Gastrocnemius medialis (tissue), 4 donors: Measurements from ENCODE around the gene BACE1. TPM values are rescaled to one million over a fixed set of nuclear protein-coding genes. Genes with fewer than 3 reads are reported as not detected.

Source experiments
- ATAC-seq, 2 donors: fragments of 150-250 bp; one replicate each; pipeline ENCODE4 v1.9.1; 2016
- DNase-seq, 2 donors: peaks; one replicate each; pipeline ENCODE4 v3.0.0-alpha.2; 2019
- H3K27ac ChIP-seq, 4 donors: fragments of 200-600 bp; sonication (generic); 1 replicate in 1 of 4; 2 replicates in 3 of 4; pipeline ENCODE4 v1.5.1; 2016 to 2018; ENCODE audit warnings: mild to moderate bottlenecking in 2 of 4, moderate library complexity in 1 of 4
- H3K27me3 ChIP-seq, 3 donors: fragments of 200-600 bp; sonication (generic) in 2 of 3; 1 replicate in 1 of 3; 2 replicates in 2 of 3; pipeline versions ENCODE4 v1.5.1 to v1.6.0; 2016 to 2019; ENCODE audit warnings: mild to moderate bottlenecking in 1 of 3, moderate library complexity in 1 of 3
- H3K36me3 ChIP-seq, 2 donors: fragments of 200-600 bp; sonication (generic) in 1 of 2; one replicate each; pipeline ENCODE4 v1.5.1; 2017 to 2018
- H3K4me1 ChIP-seq, 2 donors: fragments of 200-600 bp; sonication (generic) in 1 of 2; one replicate each; pipeline ENCODE4 v1.5.1; 2016 to 2017; ENCODE audit warnings: mild to moderate bottlenecking in 2 of 2
- H3K4me3 ChIP-seq, 4 donors: fragments of 200-600 bp; sonication (generic) in 3 of 4; 1 replicate in 1 of 4; 2 replicates in 3 of 4; pipeline ENCODE4 v1.5.1; 2016 to 2019; ENCODE audit warnings: mild to moderate bottlenecking in 2 of 4
- H3K9me3 ChIP-seq, 3 donors: fragments of 200-600 bp; sonication (generic) in 2 of 3; 1 replicate in 1 of 3; 2 replicates in 2 of 3; pipeline ENCODE4 v1.5.1; 2016 to 2019
- POLR2A ChIP-seq, 2 donors: fragments of 450-650 bp; IDR thresholded peaks; one replicate each; pipeline ENCODE4 v1.6.1; 2017; ENCODE audit warnings: antibody characterized with exemption in 2 of 2, mild to moderate bottlenecking in 2 of 2, moderate library complexity in 2 of 2
- in situ Hi-C, 4 donors: fragments of 200-750 bp; cut with MboI; loops; one replicate each; pipeline versions ENCODE4 v1.15.0 to v1.8.0; 2017; ENCODE audit warnings: low sequenced_read_pairs in 4 of 4
- intact Hi-C: fragments of 100-400 bp; cut with DNase I; formaldehyde crosslinking; loops from one replicate; pipeline ENCODE4 v1.15.1; 2023; ENCODE audit warnings: low total_unique reads
- total RNA-seq, 4 donors: library from RNA; depleted of rRNA; stranded (reverse); fragments of >200 nt; gene quantifications; one replicate each; pipeline versions ENCODE4 v1.1.0 to v1.2.3, GENCODE V29; 2016
- TF ChIP-seq, protein P1 (sequence below), 5 experiments: fragments of 450-650 bp in 3 of 5; fragments of 200-600 bp in 2 of 5; sonication (generic) in 2 of 5; IDR thresholded peaks in 4 of 5; conservative IDR thresholded peaks in 1 of 5; 1 replicate in 4 of 5; 2 replicates in 1 of 5; pipeline ENCODE4 v1.5.1; 2016 to 2019; ENCODE audit warnings: antibody characterized with exemption in 5 of 5, mild to moderate bottlenecking in 3 of 5, moderate library complexity in 3 of 5

Gene BACE1
- total RNA-seq, 4 donors from 2014 or later, result 3.6 to 18.2 (median 11.1) TPM

DNA sequence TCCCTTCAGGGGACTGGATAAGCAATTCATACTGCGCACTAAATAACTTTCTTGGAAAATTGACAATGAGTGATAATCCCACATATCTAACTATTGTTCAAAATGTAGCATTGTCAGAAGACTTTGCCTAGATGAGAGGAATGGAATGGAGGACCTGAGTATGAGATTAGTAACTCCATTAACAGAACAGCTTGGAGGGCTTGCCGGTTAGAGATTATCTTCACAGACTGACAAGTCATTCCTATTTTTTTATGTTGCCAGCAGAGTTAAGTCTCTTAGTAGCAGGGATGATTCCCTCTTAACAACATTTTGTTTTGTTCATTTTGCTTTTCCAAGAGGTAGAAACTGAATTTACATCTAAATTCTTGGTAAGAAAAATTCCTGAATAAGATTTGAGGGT, 32.0 kb downstream of the BACE1 start:
- DNase-seq (no peak), ATAC-seq (no peak)
- in situ Hi-C loops (no loop called here), intact Hi-C loops (no loop called here)
- H3K4me1 ChIP-seq, result no peaks in the 10 kb centered on the region
- peaks cover 0 to 91% of the 10 kb centered on the region in 2 donors for H3K36me3 ChIP-seq
- no peak overlapping the region for H3K4me3 ChIP-seq
- H3K9me3 ChIP-seq, result no peaks in the 10 kb centered on the region
- no peaks in the 10 kb centered on the region for H3K27me3 ChIP-seq
- TF ChIP-seq, protein P1, sequence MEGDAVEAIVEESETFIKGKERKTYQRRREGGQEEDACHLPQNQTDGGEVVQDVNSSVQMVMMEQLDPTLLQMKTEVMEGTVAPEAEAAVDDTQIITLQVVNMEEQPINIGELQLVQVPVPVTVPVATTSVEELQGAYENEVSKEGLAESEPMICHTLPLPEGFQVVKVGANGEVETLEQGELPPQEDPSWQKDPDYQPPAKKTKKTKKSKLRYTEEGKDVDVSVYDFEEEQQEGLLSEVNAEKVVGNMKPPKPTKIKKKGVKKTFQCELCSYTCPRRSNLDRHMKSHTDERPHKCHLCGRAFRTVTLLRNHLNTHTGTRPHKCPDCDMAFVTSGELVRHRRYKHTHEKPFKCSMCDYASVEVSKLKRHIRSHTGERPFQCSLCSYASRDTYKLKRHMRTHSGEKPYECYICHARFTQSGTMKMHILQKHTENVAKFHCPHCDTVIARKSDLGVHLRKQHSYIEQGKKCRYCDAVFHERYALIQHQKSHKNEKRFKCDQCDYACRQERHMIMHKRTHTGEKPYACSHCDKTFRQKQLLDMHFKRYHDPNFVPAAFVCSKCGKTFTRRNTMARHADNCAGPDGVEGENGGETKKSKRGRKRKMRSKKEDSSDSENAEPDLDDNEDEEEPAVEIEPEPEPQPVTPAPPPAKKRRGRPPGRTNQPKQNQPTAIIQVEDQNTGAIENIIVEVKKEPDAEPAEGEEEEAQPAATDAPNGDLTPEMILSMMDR (IDR thresholded peaks at IDR 0.05 in 4 of 5, conservative IDR thresholded peaks at IDR 0.05 in 1 of 5), result no peak
- no peak for TF ChIP-seq POLR2A (IDR thresholded peaks at IDR 0.05)
- H3K27ac ChIP-seq, result no peak overlapping the region

DNA sequence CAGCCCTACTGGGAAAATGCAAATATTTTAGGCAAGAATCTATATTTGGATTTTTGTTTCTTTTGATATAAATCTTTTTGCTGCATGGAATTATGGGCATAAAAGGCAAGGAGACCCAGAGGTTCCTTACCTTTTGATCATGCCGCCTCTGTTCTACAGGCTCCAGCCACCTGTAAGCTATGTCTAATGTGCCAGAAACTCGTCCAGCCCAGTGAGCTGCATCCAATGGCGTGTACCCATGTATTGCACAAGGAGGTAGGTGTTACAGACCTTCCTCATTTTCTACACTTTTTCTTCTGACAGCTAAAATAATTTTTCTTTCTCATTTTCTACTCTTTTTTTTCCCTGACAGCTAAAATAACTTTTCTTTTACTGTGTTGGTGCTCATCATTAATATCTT, 33.1 kb downstream of the BACE1 start:
- Histone ChIP-seq H3K36me3 (peaks cover 0 to 81% of the 10 kb centered on the region in 2 donors), H3K4me3 (no peak overlapping the region), H3K4me1 (no peaks in the 10 kb centered on the region), H3K27ac (no peak overlapping the region), H3K27me3 (no peaks in the 10 kb centered on the region), H3K9me3 (no peaks in the 10 kb centered on the region)
- intact Hi-C loops, result no loop called here
- DNase-seq (no peak), ATAC-seq (no peak)
- in situ Hi-C loops, result no loop called here
- no peak for TF ChIP-seq POLR2A (IDR thresholded peaks at IDR 0.05)
- TF ChIP-seq, protein P1 (IDR thresholded peaks at IDR 0.05 in 4 of 5, conservative IDR thresholded peaks at IDR 0.05 in 1 of 5), result no peak

DNA sequence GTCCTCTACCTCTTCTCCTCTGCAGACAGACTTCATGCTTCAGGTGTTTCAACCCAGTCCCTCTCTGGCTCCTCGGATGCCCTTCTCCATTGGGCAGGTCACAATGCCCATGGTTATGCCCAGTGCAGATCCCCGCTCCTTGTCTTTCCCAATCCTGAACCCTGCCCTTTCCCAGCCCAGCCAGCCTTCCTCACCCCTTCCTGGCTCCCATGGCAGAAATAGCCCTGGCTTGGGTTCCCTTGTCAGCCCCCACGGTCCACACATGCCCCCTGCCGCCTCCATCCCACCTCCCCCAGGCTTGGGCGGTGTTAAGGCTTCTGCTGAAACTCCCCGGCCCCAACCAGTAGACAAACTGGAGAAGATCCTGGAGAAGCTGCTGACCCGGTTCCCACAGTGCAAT, 34.2 kb downstream of the BACE1 start:
- no peak overlapping the region for H3K27ac ChIP-seq

DNA sequence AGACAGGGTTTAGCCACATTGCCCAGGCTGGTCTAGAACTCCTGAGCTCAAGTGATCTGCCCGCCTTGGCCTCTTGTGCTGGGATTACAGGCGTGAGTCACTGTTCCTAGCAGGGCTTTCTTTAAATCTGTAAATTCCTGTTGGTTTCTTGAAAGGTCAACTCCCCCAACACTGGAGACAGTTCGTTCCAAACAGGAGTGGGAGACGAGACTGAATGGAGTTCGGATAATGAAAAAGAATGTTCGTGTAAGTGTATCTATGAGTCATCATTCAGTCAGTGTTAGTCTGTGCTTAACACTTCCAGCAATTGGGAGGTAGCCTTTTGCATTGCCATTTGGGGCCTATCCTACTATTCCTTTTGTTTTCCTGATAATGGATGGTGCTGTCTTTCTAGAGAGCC, 34.9 kb downstream of the BACE1 start:
- in situ Hi-C loops, result no loop called here
- Histone ChIP-seq H3K4me1 (no peaks in the 10 kb centered on the region), H3K27ac (no peak overlapping the region), H3K27me3 (no peaks in the 10 kb centered on the region), H3K4me3 (no peak overlapping the region), H3K36me3 (peaks cover 0 to 67% of the 10 kb centered on the region in 2 donors), H3K9me3 (no peaks in the 10 kb centered on the region)
- DNase-seq (no peak), ATAC-seq (no peak)
- TF ChIP-seq, protein P1 (IDR thresholded peaks at IDR 0.05 in 4 of 5, conservative IDR thresholded peaks at IDR 0.05 in 1 of 5), result no peak
- TF ChIP-seq POLR2A (IDR thresholded peaks at IDR 0.05), result no peak
- intact Hi-C loops, result no loop called here

More for the DNA sequence above, 34.2 kb downstream of the BACE1 start:
- H3K4me3 ChIP-seq, result no peak overlapping the region
- ATAC-seq, result no peak
- intact Hi-C loops (no loop called here), in situ Hi-C loops (no loop called here)
- H3K4me1 ChIP-seq, result no peaks in the 10 kb centered on the region
- no peaks in the 10 kb centered on the region for H3K27me3 ChIP-seq
- DNase-seq, result no peak
- TF ChIP-seq, protein P1 (IDR thresholded peaks at IDR 0.05 in 4 of 5, conservative IDR thresholded peaks at IDR 0.05 in 1 of 5), result no peak
- TF ChIP-seq POLR2A (IDR thresholded peaks at IDR 0.05), result no peak
- no peaks in the 10 kb centered on the region for H3K9me3 ChIP-seq
- H3K36me3 ChIP-seq, result peaks cover 0 to 74% of the 10 kb centered on the region in 2 donors

DNA sequence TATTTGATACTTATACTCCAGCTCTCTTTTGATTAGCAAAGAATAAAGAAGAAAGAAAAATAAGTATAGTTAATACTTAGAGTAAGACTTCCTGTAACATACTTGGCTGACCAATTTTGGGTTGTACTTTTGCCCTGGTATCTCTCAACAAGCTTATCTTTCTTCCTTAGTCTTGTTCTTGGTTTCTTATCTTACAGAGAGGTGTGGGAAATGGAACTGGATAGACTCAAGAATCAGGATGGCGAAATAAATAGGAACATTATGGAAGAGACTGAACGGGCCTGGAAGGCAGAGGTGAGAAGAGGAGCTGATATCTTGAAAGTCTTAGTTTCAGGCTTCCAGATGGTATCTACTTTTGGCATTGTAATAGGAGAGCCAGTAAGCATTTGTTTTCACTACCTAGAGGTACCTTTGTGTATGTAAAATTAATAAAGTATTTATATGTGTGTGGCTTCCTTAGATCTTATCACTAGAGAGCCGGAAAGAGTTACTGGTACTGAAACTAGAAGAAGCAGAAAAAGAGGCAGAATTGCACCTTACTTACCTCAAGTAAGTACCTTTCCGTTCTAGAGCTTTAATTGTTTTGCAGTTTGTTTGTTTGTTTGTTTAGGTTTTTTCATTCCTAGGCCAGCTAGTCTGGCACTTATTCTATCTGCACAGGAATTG, 36.2 kb downstream of the BACE1 start:
- no peak for TF ChIP-seq POLR2A (IDR thresholded peaks at IDR 0.05)
- TF ChIP-seq, protein P1 (IDR thresholded peaks at IDR 0.05 in 4 of 5, conservative IDR thresholded peaks at IDR 0.05 in 1 of 5), result no peak
- ATAC-seq (no peak), DNase-seq (no peak)
- Histone ChIP-seq H3K4me3 (no peak overlapping the region), H3K9me3 (no peaks in the 10 kb centered on the region), H3K27ac (no peak overlapping the region), H3K4me1 (no peaks in the 10 kb centered on the region), H3K36me3 (peaks cover 0 to 58% of the 10 kb centered on the region in 2 donors), H3K27me3 (no peaks in the 10 kb centered on the region)
- in situ Hi-C loops (no loop called here), intact Hi-C loops (no loop called here)
